GM18507 (cell line): Measurements from ENCODE around the gene DLAT.

ENCODE experiments used
- DNase-seq: peaks from one replicate; pipeline ENCODE4 v3.0.0; 2011; ENCODE audit warnings: low read depth; ENCODE audit not compliant: insufficient read length; ENCODE audit errors: extremely low spot score
- FAIRE-seq: peaks from 2 replicates; lab custom pipeline; 2011; peaks lifted over from hg19 to GRCh38; lab: Jason Lieb, UNC

DLAT gene

GRCh38 chr11:112097734-112098528, 72.7 kb downstream of the DLAT start:
- DNase-seq (no peak), FAIRE-seq (no peak)

GRCh38 chr11:112100462-112100861, 75.3 kb downstream of the DLAT start:
- no peak for FAIRE-seq
- no peak for DNase-seq

GRCh38 chr11:112103446-112103845, 78.2 kb downstream of the DLAT start:
- no peak for FAIRE-seq
- no peak for DNase-seq

DNA sequence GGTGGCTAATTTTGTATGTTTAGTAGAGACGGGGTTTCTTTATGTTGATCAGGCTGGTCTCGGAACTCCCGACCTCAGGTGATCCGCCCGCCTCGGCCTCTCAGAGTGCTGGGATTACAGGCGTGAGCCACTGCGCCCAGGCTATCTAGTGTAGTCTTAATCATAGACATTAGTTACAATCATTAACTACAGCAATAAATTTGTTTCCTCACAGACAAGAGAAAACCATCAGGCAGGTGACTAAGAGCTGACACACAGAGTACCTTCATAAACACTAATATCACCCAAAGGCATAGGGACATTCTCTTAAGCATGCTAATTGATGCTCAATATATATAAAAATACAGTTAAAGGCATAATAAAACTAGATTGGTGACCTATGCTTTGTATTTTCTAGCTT, 80.9 kb downstream of the DLAT start:
- FAIRE-seq, result no peak

More for the DNA sequence above, 80.9 kb downstream of the DLAT start:
- no peak for DNase-seq
